ENCODE data around the gene CAMKMT.
"Not testable (repeated sequence)": the region's sequence is repeated elsewhere in the genome, so short reads cannot be mapped to it uniquely, and the experiment has no call there.

Gene CAMKMT

DNA sequence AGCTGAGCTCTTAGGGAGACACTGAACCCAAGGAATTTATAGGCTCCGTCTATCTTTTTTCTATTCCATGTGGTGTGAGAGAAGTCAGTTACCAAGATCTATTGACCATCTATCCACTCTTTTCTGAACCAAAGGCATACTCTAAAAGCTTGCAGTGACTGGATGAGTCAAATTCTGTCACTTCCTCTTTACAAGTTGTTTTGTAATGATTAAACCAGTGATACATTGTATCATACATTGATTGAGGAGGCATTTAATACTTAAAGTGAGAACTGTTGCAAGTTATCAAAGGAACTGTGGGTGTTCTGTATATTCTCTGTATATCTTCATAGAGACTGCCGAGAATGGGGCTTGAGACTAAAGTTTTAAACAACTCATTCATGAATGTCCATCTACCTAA, 188.8 kb downstream of the CAMKMT start:
- DNase-seq (ENCODE audit: low spot score): no peak

DNA sequence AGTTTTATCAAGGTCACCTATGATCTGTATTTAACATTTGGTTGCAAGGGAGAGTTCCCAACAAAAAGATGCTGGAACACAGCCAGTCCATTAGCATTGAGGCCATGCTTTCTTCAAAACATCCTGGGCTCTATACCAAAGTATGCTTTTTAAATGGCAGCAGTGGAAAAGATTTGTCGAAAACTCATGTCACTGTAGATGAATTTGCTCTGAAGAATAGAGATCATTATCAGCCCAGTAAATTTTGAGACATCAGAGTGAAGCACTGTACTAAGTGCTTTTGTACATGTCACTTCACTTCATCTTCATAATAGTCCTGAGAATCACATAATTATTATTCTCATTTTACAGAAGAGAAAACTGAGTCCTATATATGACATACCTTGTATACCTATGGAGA, 189.8 kb downstream of the CAMKMT start:
- DNase-seq (ENCODE audit: low spot score): no peak

DNA sequence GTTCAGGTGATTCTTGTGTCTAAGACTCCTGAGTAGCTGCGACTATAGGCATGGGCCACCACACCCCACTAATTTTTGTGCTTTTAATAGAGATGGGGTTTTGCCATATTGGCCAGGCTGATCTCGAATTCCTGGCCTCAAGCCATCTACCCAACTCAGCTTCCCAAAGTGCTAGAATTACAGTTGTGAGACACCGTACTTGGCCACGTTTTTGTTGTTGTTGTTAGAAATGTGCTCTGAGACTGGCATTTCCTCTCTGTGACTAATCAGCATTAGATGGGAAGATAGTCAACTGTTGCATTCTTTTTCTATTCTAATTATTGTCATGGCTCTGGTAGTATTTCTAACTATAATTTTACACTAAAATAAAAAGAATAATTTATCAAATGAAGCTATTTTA, 191.7 kb downstream of the CAMKMT start:
- no peak for DNase-seq (ENCODE audit: low spot score)

DNA sequence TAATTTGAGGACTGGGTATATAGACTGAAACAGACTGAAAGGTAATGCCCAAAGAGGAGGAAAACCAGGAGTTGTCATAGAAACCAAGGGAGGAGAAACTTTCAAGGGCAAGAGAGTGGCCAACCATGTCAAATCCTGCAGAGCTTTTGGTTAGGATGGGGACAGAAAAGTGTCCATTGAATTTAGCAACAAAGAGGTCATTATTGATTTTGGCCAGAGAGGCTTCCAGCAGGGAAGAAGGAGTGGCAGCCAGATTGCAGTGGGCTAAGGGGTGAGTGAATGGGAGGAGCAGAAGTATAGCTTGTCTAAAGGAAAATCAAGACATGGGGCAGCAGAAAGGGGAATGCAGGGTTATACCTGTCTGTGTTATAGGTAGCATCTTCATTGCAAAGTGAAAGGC, 194.0 kb downstream of the CAMKMT start:
- no peak for DNase-seq (ENCODE audit: low spot score)

DNA sequence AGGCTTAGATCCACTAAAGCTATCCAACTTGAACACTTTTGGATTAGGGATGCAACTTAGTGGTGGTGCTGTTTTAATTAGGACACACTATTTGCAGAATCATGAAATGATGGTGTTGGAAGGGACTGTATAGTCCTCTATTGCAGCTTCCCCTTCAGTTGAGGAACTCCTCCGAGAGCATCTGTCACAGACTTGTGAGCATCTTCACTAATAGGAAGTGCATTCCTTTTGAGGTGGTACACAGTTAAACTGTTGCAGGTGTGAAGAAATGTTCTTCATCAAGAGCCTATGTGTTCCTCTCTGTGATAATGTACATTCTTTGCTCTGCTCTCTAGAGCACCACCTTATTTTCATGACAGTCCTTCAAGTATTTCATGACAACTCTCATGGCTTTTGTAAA, 197.4 kb downstream of the CAMKMT start:
- no peak for DNase-seq (ENCODE audit: low spot score)

DNA sequence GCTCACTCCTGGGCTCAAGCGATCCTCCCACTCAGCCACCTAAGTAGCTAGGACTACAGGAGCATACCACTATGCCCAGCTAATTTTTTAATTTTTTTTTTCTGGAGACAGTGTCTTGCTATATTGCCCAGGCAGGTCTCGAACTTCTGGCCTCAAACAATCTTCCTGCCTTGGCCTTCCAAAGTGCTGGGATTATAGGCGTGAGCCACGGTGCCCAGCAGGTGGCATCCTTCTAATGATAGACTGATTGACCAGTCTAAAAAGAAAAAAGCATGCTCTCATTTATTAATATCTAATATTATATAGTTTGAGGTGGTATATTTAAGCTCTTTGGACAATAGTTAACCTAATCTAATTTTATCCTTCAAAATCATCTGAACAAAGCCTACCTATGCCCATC, 198.6 kb downstream of the CAMKMT start:
- no peak for DNase-seq (ENCODE audit: low spot score)

DNA sequence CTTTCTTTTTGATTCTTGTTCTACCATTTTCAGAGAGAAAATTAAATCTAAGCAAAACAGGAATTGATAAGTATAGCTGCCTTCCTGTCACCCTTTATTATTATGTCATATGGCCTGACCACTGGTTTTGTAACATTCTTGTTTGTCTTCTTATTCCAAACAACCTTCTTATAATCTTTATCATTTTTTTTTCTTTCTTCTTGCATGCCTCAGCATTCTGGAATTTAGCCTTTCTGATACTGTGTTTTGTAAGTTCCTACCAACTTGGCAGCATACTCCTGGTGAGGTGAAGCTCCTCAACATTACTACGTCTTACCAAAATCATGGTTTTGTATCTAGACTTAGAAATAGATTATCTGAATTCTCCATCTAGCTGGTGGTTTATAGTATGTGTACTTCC, 199.2 kb downstream of the CAMKMT start:
- DNase-seq (ENCODE audit: low spot score): no peak

DNA sequence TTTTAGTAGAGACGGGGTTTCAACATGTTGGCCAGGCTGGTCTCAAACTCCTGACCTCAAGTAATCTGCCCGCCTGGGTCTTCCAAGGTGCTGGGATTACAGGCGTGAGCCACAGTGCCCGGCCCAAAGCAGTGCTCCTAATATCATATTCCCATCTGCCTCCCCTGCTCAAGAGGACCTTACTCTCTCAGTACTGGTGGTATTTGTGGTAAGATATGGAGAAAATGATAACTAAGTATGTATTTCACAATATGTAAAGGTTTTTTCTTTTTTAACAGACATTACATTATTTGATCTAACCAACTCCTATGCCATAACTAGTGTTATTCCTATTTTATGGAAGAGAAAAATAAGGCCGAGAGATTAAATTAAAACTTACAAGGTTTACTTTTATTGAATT, 201.0 kb downstream of the CAMKMT start:
- no peak for DNase-seq (ENCODE audit: low spot score)

DNA sequence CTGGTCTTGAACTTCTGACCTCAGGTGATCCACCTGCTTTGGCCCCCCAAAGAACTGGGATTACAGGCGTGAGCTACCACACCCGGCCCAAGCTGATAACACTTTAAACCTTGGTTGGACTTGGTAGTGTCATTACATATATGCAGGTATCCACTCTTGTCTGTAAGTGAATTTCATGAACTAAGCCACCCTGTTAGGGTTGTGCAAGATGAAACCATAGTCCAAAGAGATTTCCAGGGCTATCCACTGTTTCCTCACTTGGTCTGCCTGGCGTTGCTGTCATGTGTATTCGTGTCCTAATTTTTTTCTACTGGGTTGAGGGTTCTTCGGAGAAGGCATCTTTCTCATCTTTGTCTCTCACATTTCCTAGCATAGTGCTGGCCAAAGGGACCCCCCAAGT, 203.0 kb downstream of the CAMKMT start:
- no peak for DNase-seq (ENCODE audit: low spot score)

DNA sequence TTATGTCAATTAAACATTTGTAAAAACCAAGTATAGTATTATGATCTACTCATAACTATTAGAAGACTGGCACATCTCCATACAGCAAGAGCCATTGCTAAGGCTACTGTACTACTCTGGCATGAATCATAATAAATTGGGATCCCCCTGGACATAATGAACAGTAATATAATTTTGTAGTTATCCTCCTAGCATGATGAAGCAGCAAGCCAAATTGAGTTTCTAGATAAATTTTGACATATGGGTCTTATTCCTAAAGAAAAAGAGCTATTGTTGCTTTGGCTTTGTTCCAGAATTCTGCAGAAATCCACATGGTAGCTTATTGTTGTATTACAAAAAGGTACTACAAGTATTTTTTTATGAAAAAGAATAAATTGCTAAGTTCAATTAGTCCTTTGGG, 204.3 kb downstream of the CAMKMT start:
- no peak for DNase-seq (ENCODE audit: low spot score)

DNA sequence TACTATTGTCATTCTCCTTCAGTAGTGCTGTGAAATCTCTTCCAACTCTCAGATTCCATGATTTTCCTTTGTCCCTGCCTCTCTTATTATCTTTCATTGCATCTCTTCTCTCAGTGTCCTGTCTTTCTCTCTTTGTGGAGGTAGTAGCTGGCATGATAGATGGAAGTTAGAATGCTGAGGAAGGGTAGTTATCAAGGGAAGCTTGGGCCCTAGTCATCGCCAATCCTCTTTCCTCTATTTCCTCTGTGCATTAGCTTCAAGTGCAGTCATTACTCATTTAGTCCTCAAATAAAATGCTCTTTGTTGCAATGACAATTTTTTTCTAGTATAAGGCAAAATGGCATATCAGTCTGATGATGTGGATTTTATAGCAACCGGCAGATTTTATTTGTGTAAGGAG, 207.7 kb downstream of the CAMKMT start:
- DNase-seq (ENCODE audit: low spot score): no peak

DNA sequence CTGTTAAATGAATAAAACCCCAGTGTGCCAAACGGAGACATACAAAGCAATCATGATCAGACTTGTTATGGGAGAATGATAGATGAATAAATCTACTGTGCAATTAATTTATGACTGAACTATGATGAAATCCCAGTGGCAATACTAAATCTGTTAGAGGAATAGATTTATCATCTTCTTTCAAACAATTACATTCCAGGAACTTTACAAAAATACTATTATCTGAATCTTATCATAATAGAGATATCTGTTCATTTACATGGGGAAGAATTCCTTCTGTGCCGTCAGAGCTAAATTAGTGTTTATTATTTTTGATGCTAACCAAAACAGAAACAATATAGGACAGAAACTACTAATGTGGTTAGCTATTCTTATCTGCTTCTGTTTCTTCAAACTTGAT, 208.5 kb downstream of the CAMKMT start:
- no peak for DNase-seq (ENCODE audit: low spot score)

DNA sequence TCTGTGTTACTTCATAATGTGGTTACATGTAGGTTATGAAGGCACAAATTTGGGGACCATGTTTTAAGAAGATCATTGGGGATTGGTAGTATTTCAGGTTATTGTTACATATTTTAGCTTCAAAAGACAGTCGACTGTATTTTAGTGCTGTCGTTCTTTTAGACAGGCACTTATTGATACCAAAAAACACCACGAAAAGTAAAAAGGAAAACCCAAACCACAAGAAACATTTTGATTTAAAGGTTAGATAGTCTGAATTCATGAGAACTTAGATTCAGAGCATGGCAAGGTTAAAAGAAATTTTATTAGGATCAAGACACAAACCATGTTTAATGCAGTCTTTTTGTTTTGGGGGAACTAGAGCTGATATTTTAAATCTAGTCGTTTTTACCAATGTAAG, 209.0 kb downstream of the CAMKMT start:
- DNase-seq (ENCODE audit: low spot score): no peak

DNA sequence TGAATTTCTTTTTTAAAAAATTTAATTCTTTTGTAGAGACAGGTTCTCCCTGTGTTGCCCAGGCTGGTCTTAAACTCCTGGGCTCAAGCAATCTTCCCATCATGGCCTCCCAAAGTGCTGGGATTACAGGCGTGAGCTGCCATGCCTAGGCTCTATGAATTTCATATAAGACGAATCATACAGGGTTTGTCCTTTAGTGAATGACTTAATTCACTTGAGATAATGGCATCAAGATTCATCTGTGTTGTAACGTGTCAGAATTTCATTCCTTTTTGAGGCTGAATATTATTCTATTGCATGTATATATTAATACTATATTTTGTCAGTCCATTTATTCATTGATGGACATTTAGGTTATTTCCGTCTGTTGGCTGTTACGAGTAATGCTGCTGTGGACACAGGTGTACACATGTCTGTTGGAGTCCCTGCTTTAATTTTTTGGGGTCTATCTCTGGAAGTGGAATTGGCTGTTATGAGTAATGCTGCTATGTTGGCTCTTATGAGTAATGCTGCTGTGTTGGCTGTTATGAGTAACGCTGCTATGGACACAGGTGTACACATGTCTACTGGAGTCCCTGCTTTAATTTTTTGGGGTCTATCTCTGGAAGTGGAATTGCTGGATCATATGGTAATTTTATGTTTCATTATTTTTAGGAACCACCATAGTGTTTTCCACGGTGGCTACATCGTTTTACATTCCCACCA, 210.6 kb downstream of the CAMKMT start:
- DNase-seq (ENCODE audit: low spot score): no peak

DNA sequence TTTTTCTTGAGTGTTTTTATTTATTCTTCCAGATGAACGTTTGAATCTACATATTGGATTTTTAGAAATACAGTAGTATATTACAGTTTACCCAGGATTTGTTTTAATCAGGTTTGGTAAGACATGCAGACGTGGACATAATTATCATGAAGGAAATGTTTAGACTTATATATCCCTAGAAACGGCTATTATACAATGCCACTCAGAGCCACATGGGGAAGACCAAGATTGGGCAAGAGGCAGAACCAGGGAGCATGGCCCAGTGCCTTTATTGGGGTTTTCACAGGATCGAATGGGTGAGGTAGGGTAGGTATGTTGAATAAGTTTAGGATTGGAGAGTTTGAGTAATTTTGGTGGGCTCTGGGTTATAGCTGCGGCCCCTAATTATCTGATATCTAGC, 212.2 kb downstream of the CAMKMT start:
- no peak for DNase-seq (ENCODE audit: low spot score)

DNA sequence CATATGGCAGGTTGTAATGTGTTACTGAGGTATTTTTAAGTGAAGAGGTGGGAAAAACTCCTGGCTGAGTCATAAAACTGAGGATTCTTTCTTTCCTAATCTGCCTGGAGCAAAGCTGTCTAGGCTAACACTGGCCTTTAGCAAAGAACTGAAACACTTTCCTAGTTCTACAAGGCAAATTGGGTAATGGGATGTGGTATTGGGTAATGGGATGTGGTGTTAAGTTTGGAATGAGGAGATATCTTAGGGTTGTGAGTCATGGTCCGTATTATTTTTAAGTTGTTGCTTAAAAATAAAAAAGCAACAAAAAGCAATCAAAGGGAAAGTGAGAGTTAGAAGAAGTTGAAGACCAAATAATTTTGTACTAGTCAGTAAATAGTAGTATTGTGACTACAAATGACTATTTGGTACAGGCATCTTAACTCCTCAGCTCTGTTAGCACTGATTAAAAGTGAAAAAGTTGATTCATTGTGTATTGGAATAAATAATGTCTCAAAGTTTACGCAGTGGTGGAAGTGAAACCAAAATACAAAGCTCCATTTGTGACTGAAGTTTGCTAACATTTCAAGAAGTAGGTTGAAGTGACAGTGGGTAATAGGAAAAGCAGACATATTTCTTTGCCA, 216.8 kb downstream of the CAMKMT start:
- peak; percentile 5 for DNase-seq (ENCODE audit: low spot score)

DNA sequence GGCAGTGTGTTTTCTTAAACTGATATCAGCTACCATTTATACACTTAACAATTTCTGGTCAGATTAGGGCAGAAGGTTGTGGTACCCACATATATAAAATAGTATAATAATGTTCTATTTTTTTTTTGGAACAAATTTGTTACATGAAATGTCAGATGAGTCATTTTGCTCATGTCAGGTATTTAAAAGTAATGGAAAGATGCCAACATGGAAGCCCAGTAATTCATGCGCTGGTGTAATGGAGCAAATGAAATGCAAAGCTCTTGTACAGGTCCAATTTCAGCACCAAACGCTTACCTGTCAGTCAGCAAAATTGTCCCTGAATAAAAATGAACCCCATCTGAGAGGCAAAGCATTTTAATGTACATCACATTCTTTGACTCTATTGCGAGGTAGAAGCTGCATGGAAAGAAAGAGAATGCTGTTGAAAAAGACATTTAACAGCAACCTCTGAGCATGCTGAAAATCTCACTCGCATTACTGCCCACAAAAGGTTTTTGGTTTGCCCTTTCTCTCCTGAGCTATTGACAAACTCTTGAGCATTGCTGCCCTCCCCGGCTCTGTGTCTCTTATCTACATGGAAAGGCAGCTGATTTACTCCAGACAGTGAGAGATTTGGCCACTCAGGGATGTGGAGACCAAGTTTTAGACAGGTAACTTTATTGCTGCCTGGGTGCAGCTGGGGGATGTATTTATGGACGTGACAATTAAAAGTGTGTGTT, 217.5 kb downstream of the CAMKMT start:
- no peak for DNase-seq (ENCODE audit: low spot score)

DNA sequence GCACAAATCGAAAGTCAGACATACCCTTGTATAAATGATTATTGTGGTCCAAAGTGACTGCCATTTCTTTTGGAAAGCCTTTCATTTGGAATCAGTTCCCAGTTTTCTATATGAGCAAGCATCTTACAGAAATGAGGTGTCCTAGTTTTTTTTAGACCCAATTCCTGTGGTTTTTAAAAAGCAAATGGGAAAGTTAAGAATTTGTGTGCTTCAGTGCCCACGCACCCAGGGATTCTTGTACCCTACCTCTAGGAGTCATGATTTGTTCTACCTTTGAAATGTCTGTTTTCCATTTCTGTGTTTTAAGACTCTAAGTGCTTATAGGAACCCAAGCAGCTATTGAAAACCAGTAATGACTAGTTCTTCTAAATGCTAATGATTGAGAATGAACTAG, 218.1 kb downstream of the CAMKMT start:
- DNase-seq (ENCODE audit: low spot score): no peak

DNA sequence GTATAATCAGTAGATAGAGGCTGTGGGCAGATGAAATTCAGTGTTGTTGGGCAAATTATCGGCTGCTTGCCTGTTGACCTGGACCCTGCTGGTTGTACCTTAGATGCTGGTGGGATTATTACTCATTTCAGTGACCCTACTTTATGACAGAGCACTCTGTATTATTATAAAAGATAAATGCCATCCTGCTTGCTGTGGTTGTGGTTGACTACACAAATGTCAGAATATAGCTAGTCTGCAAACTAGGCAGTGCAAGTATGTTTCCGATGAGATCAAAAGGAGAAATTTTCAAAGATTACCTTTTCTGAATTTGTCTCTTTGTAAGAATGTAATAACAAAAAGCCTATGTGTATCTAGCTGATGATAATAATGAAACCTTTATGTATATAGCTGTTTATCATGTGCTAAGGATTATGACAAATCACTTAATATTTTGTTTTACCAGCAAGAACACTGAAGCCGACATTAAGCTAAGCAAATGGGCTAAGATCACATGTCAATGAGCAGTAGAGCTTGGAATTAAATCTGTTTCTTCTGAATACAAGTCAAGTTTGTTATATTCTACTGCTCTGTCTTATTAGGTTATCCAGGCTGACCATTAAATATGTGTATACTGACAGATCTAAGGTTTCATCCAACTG, 219.2 kb downstream of the CAMKMT start:
- DNase-seq (ENCODE audit: low spot score): no peak

DNA sequence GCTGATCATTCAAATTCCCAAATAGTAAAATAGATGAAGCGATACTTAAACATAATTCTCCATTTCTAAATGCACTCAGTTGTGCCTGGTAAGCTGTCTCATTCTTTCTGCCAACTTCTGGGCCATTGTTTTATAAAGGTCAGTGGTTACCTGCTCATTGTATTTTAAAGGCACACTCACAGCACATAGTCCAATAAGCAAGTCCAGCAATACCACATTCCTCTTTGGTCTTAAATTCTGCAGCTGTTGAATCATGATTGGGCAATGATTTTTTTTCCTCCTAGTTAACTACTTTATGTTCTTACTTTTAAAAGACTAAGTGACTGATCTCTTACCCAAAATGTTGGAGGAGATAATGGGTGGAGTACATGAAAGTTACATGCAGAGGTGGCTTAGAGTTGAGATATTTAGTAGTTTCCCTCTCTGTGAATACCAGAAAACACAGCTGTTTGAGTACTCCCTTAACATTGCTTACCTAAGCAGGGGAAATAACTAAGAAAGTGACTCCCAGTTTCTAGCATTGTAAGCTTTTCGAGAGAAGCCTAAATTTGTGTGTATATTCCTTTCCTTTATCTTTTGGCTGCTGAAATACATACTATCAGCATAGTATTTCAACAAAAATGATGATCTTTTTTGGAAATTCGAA, 220.7 kb downstream of the CAMKMT start:
- no peak for DNase-seq (ENCODE audit: low spot score)

DNA sequence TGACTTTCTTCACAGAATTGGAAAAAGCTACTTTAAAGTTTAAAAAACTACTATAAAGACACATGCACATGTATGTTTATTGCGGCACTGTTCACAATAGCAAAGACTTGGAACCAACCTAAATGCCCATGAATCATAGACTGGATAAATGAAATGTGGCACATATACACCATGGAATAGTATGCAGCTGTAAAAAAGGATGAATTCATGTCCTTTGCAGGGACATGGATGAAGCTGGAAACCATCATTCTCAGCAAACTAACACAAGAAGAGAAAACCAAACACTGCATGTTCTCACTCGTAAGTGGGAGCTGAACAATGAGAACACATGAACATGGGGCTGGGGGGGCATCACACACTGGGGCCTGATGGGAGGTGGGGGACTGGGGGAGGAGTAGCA, 233.9 kb downstream of the CAMKMT start:
- DNase-seq (ENCODE audit: low spot score): not testable (repeated sequence)

DNA sequence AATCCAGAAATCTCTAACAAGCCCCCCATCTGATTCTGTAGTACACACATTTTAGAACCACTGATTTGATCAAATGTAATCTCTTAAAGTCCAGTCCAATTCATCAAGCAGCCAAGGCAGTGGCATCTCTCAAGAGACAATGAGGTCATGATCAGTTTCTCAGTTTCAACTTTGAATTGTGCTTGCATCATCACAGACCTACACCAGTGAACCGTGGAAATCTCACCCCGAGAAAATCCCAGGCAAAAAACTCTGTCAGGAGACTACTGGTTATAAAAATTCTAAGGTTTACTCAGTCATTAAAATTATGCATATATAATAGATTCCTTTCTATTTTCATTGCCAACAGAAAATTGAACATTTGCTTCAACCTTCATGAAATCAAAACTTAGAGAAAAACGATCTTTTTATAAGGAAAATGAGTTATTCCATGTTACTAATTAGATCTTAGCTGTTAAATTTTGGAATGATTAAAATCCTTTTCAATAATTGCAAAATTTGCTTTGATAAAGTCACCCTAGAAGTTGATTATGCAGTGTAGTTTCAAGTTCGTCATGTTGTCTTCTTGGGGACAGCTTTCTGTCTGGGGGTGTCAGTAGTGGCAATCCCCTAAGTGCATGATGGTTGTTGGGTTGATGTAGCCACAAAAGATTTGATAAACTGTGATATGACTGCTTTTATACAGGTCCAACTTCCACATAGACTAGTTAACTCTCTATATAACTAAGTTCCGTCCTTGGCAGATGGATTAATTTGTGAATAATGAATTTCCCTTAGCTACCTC, 235.0 kb downstream of the CAMKMT start:
- DNase-seq (ENCODE audit: low spot score): no peak
